CD4-positive, CD25-positive, alpha-beta regulatory T cell (primary cell): ENCODE data around the gene TAF6L. TPM values are rescaled to one million over a fixed set of nuclear protein-coding genes. Genes with fewer than 3 reads are reported as not detected.
A peak's percentile ranks its signal among the peaks of the same experiment; 100 is the strongest.
"Not testable (repeated sequence)": the region's sequence is repeated elsewhere in the genome, so short reads cannot be mapped to it uniquely, and the experiment has no call there.

Experiments
- ATAC-seq, 2 donors: fragments of 150-1000 bp; cut with Tn5 transposase; one replicate each; pipeline ENCODE4 v1.10.0; 2021; ENCODE audit warnings: low read depth in 2 of 2, moderate number of reproducible peaks in 2 of 2, moderate library complexity in 1 of 2
- DNase-seq, 3 donors: peaks; one replicate each; pipeline versions ENCODE4 v3.0.0 to v3.0.0-alpha.2; 2012 to 2022; ENCODE audit warnings: mixed read lengths in 1 of 3
- H3K27ac ChIP-seq: one replicate; pipeline ENCODE4 v1.7.0; 2013; ENCODE audit warnings: mild to moderate bottlenecking, low read length; ENCODE audit not compliant: insufficient read depth, poor library complexity, severe bottlenecking
- H3K27me3 ChIP-seq: one replicate; pipeline ENCODE4 v1.7.0; 2013; ENCODE audit warnings: low read length; ENCODE audit not compliant: control insufficient read depth, insufficient read depth
- H3K36me3 ChIP-seq: one replicate; pipeline ENCODE4 v1.7.0; 2013; ENCODE audit warnings: mild to moderate bottlenecking, low read length, moderate library complexity; ENCODE audit not compliant: control insufficient read depth, insufficient read depth
- H3K4me1 ChIP-seq: 2 replicates; pipeline ENCODE4 v1.7.0; 2013; ENCODE audit warnings: mild to moderate bottlenecking, low read length; ENCODE audit not compliant: insufficient read depth, control insufficient read depth, poor library complexity, severe bottlenecking
- H3K4me3 ChIP-seq: one replicate; pipeline ENCODE4 v1.7.0; 2013; ENCODE audit warnings: low read depth, mild to moderate bottlenecking, low read length, moderate library complexity
- H3K9me3 ChIP-seq, 2 experiments: 1 replicate in 1 of 2; 2 replicates in 1 of 2; pipeline ENCODE4 v1.7.0; 2013; ENCODE audit warnings: low read length in 2 of 2, mild to moderate bottlenecking in 1 of 2, moderate library complexity in 1 of 2; ENCODE audit not compliant: control insufficient read depth in 2 of 2
- H3K27ac Mint-ChIP-seq, 3 donors: one replicate each; pipeline ENCODE4 v1.8.0; 2020 to 2022; ENCODE audit warnings: mild to moderate bottlenecking in 3 of 3, mixed read lengths in 3 of 3, moderate library complexity in 2 of 3
- H3K27me3 Mint-ChIP-seq: one replicate; pipeline ENCODE4 v1.8.0; 2022; ENCODE audit warnings: mild to moderate bottlenecking, mixed read lengths
- H3K36me3 Mint-ChIP-seq: one replicate; pipeline ENCODE4 v1.8.0; 2020; ENCODE audit warnings: mixed read lengths
- H3K4me1 Mint-ChIP-seq, 4 donors: one replicate each; pipeline ENCODE4 v1.8.0; 2020 to 2022; ENCODE audit warnings: mixed read lengths in 4 of 4, mild to moderate bottlenecking in 1 of 4
- H3K4me3 Mint-ChIP-seq, 4 donors: one replicate each; pipeline ENCODE4 v1.8.0; 2020 to 2022; ENCODE audit warnings: mild to moderate bottlenecking in 4 of 4, mixed read lengths in 4 of 4, moderate library complexity in 3 of 4
- H3K9me3 Mint-ChIP-seq, 7 donors: one replicate each; pipeline ENCODE4 v1.8.0; 2020 to 2022; ENCODE audit warnings: mixed read lengths in 7 of 7, mild to moderate bottlenecking in 3 of 7, moderate library complexity in 2 of 7
- polyA plus RNA-seq, 4 donors: library from polyadenylated mRNA; unstranded; fragments of 300-500 nt; fragmentation: Illumina TruSeq; gene quantifications; one replicate each; pipeline ENCODE4 v1.2.3, GENCODE V29; 2021
- total RNA-seq: library from RNA; stranded (reverse); gene quantifications from one replicate; pipeline ENCODE4 v1.2.3, GENCODE V29; 2022

TAF6L gene
- total and polyA plus RNA-seq, 5 donors from 2014 or later = 5.8 to 13.1 (median 8.9) TPM

DNA sequence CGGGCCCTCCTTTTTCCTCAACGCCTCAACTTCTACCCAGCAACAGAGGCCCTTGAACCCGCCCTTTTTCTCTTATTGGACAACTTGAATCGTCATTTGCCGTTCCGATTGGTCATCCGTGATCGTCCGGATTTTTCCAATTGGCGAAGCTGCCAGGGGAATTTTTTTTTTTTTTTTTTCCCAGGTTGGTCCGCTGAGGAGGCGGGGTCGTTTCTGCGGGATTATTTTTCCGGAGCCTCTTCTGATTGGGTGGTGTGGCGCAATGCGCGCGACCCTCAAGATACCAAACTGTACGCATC is 43.4 kb upstream of the TAF6L start:
- DNase-seq (peak; percentile 83 to 97 (median 96)), ATAC-seq (peak; percentile 60 to 61)
- H3K27ac ChIP-seq = peak overlapping the region; percentile 97
- Mint-ChIP-seq H3K4me3 (peak overlapping the region; percentile 94 to 99 (median 96)), H3K27me3 (peaks cover 13% of the 10 kb centered on the region), H3K9me3 (peaks cover 0 to 1% (median 0%) of the 10 kb centered on the region in 7 donors), H3K27ac (peak overlapping the region; percentile 92 to 100 (median 99)), H3K36me3 (peaks cover 17% of the 10 kb centered on the region), H3K4me1 (peaks cover 24 to 61% (median 38%) of the 10 kb centered on the region in 4 donors)
- H3K27me3 ChIP-seq = no peaks in the 10 kb centered on the region
- peaks cover 56% of the 10 kb centered on the region for H3K4me1 ChIP-seq
- H3K36me3 ChIP-seq = peaks cover 21% of the 10 kb centered on the region
- peak overlapping the region; percentile 99 for H3K4me3 ChIP-seq
- H3K9me3 ChIP-seq = no peaks in the 10 kb centered on the region

DNA sequence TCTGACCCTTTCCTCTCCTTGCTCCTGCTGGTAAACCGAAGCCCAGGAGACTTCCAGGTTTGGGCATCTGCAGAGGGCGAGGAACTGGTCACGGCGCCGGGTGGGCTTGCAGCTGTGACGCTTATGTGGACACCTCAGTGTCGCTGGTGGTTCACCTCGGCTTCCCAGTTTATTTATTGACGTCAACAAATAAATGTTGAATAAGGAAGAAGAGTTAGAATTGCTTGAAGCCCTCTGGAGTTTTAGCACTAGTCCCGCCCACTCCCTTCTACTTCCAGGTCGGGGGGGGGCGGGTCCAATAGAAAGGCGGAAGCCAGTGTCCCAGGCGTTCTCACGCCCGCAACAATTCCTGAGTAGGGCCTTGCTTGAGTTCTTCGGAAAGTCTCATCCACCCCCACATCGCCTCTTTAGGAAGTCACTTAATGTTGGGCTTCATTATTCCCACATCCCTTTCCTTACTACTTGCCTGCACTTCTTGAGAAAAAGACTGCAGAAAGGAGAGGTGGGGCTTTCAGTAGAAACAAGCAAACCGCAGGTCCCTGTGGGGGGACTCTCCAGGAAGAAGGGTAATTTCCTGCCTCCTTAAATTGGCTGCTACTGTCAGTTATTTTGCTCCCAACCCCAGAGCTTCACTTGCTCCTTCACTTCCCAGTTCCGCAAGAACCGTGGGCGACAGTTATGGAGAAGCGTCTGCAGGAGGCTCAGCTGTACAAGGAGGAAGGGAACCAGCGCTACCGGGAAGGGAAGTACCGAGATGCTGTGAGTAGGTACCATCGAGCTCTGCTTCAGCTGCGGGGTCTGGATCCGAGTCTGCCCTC is 42.8 kb upstream of the TAF6L start, which contains the start of gene TTC9C:
TSS of gene TTC9C (plus strand) at position 316 of the 818 bp plus-strand sequence. CDS start at position 679, 363 bp downstream.
- Histone ChIP-seq H3K4me3 (peak within 1 kb of the TSS; percentile 99), H3K27ac (peak within 1 kb of the TSS; percentile 97), H3K4me1 (peaks cover 57% of the 10 kb centered on the region), H3K27me3 (no peaks in the 10 kb centered on the region), H3K36me3 (peaks cover 21% of the 10 kb centered on the region), H3K9me3 (no peaks in the 10 kb centered on the region)
- Mint-ChIP-seq H3K4me3 (peak within 1 kb of the TSS; percentile 94 to 99 (median 96)), H3K9me3 (peaks cover 0 to 1% (median 0%) of the 10 kb centered on the region in 7 donors), H3K27ac (peak within 1 kb of the TSS; percentile 92 to 100 (median 99)), H3K4me1 (peaks cover 29 to 61% (median 42%) of the 10 kb centered on the region in 4 donors), H3K36me3 (peaks cover 21% of the 10 kb centered on the region), H3K27me3 (peaks cover 13% of the 10 kb centered on the region)
- DNase-seq (peak; percentile 81 to 92 (median 87)), ATAC-seq (peak; percentile 27 to 34)

DNA sequence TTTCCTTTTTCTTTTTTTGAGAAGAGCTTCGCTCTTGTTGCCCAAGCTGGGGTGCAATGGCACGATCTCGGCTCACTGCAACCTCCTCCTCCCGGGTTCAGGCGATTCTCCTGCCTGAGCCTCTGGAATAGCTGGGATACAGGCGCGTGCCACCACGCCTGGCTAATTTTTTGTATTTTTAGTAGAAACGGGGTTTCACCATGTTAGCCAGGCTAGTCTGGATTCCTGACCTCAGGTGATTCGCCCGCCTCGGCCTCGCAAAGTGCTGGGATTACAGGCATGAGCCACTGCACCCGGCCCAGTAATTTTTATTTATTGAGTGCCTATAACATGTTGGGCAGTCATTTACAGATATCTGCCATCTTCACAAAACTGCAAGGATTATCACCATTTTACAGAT is 41.1 kb upstream of the TAF6L start:
- not testable (repeated sequence) for H3K9me3 Mint-ChIP-seq, H3K27me3 ChIP-seq, H3K27ac ChIP-seq, ATAC-seq, DNase-seq, H3K9me3 ChIP-seq
- peak overlapping the region; percentile 77 for H3K4me3 ChIP-seq
- Mint-ChIP-seq H3K27me3 (peaks cover 13% of the 10 kb centered on the region), H3K27ac (peak overlapping the region in 2 of 3 donors; percentile 14 to 80), H3K36me3 (peaks cover 11% of the 10 kb centered on the region), H3K4me3 (peak overlapping the region; percentile 67 to 96 (median 84)), H3K4me1 (peaks cover 14 to 46% (median 26%) of the 10 kb centered on the region in 4 donors)
- peaks cover 22% of the 10 kb centered on the region for H3K36me3 ChIP-seq
- H3K4me1 ChIP-seq = peaks cover 40% of the 10 kb centered on the region

DNA sequence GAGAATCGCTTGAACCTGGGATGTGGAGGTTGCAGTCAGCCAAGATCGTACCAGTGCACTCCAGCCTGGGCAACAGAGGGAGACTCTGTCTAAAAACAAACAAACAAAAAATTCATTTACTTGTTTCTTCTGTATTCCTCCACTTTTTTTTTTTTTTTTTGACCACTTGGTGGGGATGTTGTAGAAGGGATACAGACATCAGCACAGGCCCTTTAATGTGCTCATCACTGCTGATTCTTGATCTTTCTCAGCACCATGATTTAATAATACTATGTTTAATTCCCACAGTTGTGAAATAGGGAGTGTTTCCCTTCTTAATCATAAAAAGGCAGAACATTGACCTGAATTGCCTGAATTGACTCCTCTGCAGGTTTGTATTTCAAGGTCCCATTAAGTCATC is 38.4 kb upstream of the TAF6L start:
- Histone ChIP-seq H3K4me1 (peaks cover 27% of the 10 kb centered on the region), H3K4me3 (no peak overlapping the region), H3K9me3 (no peaks in the 10 kb centered on the region), H3K36me3 (peaks cover 42% of the 10 kb centered on the region), H3K27me3 (no peaks in the 10 kb centered on the region), H3K27ac (no peak overlapping the region)
- H3K4me3 Mint-ChIP-seq = peak overlapping the region in 3 of 4 donors; percentile 21 to 86 (median 21)
- H3K9me3 Mint-ChIP-seq = no peaks in the 10 kb centered on the region
- ATAC-seq (no peak), DNase-seq (peak in 2 of 3 donors; percentile 43 to 60)
- H3K4me1 Mint-ChIP-seq = peaks cover 7 to 32% (median 18%) of the 10 kb centered on the region in 4 donors
- H3K27ac Mint-ChIP-seq = peak overlapping the region; percentile 18 to 36 (median 26)
- peaks cover 5% of the 10 kb centered on the region for H3K27me3 Mint-ChIP-seq
- H3K36me3 Mint-ChIP-seq = peaks cover 8% of the 10 kb centered on the region

DNA sequence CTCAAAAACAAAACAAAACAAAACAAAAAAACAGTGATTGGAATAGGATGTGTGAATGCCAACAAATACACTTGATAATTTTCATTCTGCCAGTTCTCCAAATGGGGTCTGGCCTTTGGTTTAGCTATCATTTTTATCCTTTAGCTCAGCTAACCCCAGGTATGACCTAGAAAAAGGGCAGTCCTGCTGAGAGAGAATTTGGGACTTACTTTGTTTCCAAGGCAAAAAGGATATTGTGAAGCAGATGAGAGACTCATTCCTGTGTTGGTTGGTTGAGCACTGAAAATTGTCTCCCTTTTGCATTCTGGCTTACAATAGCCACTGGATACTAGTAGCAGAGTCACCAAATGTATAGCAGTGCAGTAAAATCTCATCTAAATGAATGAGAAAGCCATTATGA is 34.0 kb upstream of the TAF6L start:
- Histone ChIP-seq H3K27ac (no peak overlapping the region), H3K4me3 (no peak overlapping the region), H3K4me1 (peaks cover 7% of the 10 kb centered on the region), H3K36me3 (peaks cover 66% of the 10 kb centered on the region), H3K9me3 (no peaks in the 10 kb centered on the region), H3K27me3 (no peaks in the 10 kb centered on the region)
- ATAC-seq (no peak), DNase-seq (no peak)
- H3K27ac Mint-ChIP-seq = no peak overlapping the region
- H3K27me3 Mint-ChIP-seq = no peaks in the 10 kb centered on the region
- H3K4me3 Mint-ChIP-seq = no peak overlapping the region
- peaks cover 24% of the 10 kb centered on the region for H3K36me3 Mint-ChIP-seq
- peaks cover 8 to 11% (median 8%) of the 10 kb centered on the region in 4 donors for H3K4me1 Mint-ChIP-seq
- H3K9me3 Mint-ChIP-seq = no peaks in the 10 kb centered on the region

DNA sequence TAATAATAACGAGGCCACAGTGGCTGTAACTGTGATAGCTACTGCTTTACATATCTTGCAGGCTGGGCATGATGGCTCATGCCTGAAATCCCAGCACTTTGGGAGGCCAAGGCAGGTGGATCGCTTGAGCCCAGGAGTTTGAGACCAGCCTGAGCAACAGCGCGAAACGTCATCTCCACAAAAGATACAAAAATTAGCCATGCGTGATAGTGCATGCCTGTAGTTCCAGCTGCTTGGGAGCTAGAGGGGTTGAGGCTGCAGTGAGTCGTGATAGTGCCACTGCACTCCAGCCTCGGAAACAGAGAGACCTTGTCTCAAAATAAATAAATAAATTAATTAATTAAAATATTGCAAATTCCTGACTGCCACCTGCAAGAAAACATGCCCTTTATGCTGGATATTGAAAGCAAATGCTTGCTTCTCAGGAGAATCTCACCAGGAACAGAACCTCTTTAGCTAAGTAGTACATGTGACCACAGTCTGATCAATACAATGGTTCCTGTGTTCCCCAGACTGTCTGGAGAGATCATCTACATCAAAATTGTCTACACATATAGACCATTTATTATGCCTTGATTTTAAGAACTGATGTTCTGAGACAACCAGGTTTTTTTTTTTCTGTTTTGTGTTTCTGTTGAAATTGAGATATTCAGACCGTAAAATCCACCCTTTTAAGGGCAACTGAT is 23.6 kb upstream of the TAF6L start:
- ATAC-seq (no peak), DNase-seq (no peak)
- Histone ChIP-seq H3K36me3 (peaks cover 15% of the 10 kb centered on the region), H3K4me3 (no peak overlapping the region), H3K4me1 (peaks cover 16% of the 10 kb centered on the region), H3K9me3 (no peaks in the 10 kb centered on the region), H3K27ac (no peak overlapping the region), H3K27me3 (no peaks in the 10 kb centered on the region)
- Mint-ChIP-seq H3K27me3 (no peaks in the 10 kb centered on the region), H3K36me3 (peaks cover 10% of the 10 kb centered on the region), H3K9me3 (no peaks in the 10 kb centered on the region), H3K4me1 (peaks cover 0 to 32% (median 17%) of the 10 kb centered on the region in 4 donors), H3K27ac (peak overlapping the region in 1 of 3 donors; percentile 12), H3K4me3 (no peak overlapping the region)

DNA sequence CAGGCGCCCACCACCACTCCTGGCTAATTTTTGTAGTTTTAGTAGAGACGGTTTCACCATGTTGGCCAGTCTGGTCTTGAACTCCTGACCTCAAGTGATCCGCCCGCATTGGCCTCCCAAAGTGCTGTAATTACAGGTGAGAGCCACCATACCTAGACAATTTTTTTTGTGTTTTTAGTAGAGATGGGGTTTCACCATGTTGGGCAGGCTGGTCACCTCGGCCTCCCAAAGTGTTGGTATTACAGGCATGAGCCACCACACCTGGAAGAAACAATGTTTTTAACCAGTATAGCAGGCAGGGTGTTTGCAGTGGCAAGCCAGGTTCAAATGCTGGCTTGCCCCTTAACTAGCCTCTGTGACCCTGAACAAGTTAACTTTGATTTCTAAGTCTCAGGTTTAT is 21.3 kb upstream of the TAF6L start:
- not testable (repeated sequence) for H3K27ac ChIP-seq, H3K9me3 ChIP-seq, H3K9me3 Mint-ChIP-seq, DNase-seq, ATAC-seq, H3K36me3 Mint-ChIP-seq, H3K4me3 ChIP-seq, H3K27me3 ChIP-seq, H3K27me3 Mint-ChIP-seq
- H3K36me3 ChIP-seq = peaks cover 17% of the 10 kb centered on the region
- Mint-ChIP-seq H3K4me1 (peaks cover 0 to 50% (median 24%) of the 10 kb centered on the region in 4 donors), H3K27ac (peak overlapping the region in 1 of 3 donors; percentile 55), H3K4me3 (peak overlapping the region in 1 of 4 donors; percentile 38)
- H3K4me1 ChIP-seq = peaks cover 30% of the 10 kb centered on the region
